Muscle layer of colon (tissue), 2 donors: Measurements from ENCODE around the gene LGALS3BP.
"Not testable (repeated sequence)": the region's sequence is repeated elsewhere in the genome, so short reads cannot be mapped to it uniquely, and the experiment has no call there.

Experiments used
- H3K27ac ChIP-seq: one replicate; pipeline ENCODE4 v1.7.0; 2013; ENCODE audit warnings: low read depth, mild to moderate bottlenecking, low read length, moderate library complexity
- H3K27me3 ChIP-seq, 2 donors: one replicate each; pipeline ENCODE4 v1.7.0; 2013; ENCODE audit warnings: low read length in 2 of 2, mild to moderate bottlenecking in 2 of 2; ENCODE audit not compliant: insufficient read depth in 2 of 2, control insufficient read depth in 1 of 2
- H3K36me3 ChIP-seq: one replicate; pipeline ENCODE4 v1.7.0; 2013; ENCODE audit warnings: mild to moderate bottlenecking, low read length; ENCODE audit not compliant: insufficient read depth
- H3K4me1 ChIP-seq: one replicate; pipeline ENCODE4 v1.7.0; 2013; ENCODE audit warnings: mild to moderate bottlenecking, low read length; ENCODE audit not compliant: insufficient read depth
- H3K4me3 ChIP-seq, 2 donors: one replicate each; pipeline ENCODE4 v1.7.0; 2013; ENCODE audit warnings: low read length in 2 of 2, low read depth in 1 of 2, mild to moderate bottlenecking in 1 of 2, moderate library complexity in 1 of 2
- H3K9ac ChIP-seq: one replicate; pipeline ENCODE4 v1.7.0; 2013; ENCODE audit warnings: low read length
- H3K9me3 ChIP-seq: one replicate; pipeline ENCODE4 v1.7.0; 2013; ENCODE audit warnings: mild to moderate bottlenecking, low read length
- donor health status: abdominal sarcoma.
- donor health status: Adenocarcinoma of cecum.

Gene LGALS3BP

GRCh38 chr17:79021929-79022328, 42.2 kb upstream of the LGALS3BP start:
- not testable (repeated sequence) for H3K27ac ChIP-seq, H3K36me3 ChIP-seq, H3K27me3 ChIP-seq, H3K4me3 ChIP-seq, H3K9ac ChIP-seq, H3K9me3 ChIP-seq
- peaks cover 41% of the 10 kb centered on the region for H3K4me1 ChIP-seq

- no peak overlapping the region for H3K4me3 ChIP-seq
- no peak overlapping the region for H3K9ac ChIP-seq
- no peaks in the 10 kb centered on the region for H3K9me3 ChIP-seq
- peaks cover 32% of the 10 kb centered on the region for H3K4me1 ChIP-seq
- H3K27me3 ChIP-seq, result peaks cover 0 to 5% of the 10 kb centered on the region in 2 donors
- H3K36me3 ChIP-seq, result no peaks in the 10 kb centered on the region
- no peak overlapping the region for H3K27ac ChIP-seq
These were observed 41.0 kb upstream of the LGALS3BP start for GRCh38 chr17:79020631-79021301.

DNA sequence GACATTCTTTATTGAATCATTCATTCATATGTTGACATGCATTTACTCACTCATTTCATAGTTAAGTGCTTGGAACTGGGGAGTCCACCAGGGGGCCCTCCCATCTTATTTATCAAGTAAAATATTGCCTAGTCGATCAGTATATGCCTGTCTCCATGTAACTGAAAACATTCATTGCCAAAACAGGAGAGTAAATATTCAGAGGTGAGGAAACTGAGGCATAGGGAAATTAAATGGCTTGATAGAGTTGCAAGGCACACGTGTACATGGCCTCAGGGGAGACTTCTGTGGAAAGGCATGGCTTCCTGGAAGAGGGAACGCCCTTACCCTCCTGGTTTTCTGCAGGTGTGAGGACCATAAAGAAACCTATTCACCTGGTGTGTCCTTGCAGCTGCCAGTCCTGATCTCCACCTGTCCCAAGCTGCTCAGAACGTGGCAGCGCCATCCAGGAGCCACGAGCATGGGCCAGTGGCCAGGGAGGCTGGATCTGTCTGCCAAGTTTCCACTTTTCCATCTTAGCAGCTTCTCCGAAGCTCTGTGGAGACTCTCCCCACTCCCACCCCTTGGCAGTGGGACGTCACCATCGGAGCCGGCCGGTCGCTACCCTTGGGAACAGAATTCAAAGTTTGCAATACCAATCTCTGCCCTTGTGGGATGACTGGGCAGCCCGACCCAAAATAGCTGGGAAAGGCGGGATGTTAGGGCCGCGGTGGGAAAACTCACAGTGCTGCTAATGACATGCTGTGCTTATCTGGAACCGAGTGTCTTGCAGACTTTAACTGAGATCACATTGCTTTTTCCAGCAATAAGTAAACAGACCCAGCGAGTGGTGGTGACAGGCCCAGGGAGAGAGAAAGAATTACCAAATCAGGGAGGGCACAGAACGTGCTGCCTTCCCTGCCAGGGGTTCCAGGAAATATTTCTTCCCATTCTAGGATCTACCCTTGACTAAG, 40.2 kb upstream of the LGALS3BP start:
- Histone ChIP-seq H3K9ac (no peak overlapping the region), H3K4me3 (peak overlapping the region in 1 of 2 donors; percentile 39), H3K4me1 (peaks cover 25% of the 10 kb centered on the region), H3K27me3 (peaks cover 0 to 2% of the 10 kb centered on the region in 2 donors), H3K9me3 (no peaks in the 10 kb centered on the region), H3K36me3 (no peaks in the 10 kb centered on the region), H3K27ac (no peak overlapping the region)

DNA sequence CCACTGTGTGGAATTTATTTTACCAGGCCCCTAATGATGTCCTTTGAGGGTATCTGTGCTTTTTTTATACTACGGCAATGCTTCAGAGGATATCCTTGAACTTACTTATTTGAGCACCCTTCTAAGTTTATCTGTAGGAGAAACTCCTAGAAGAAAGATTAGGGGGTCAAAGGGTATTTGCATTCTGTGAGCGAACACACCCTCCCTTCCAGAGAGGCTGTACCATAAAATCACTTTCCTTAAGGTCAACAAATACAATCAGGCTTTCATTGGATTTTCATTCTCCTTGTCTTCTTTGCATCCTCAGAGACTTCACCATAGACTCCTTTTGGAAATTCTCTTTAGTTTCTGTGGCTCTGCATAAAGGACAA, 39.5 kb upstream of the LGALS3BP start:
- Histone ChIP-seq H3K27me3 (no peaks in the 10 kb centered on the region), H3K36me3 (no peaks in the 10 kb centered on the region), H3K4me1 (peaks cover 21% of the 10 kb centered on the region), H3K27ac (no peak overlapping the region), H3K4me3 (no peak overlapping the region), H3K9ac (no peak overlapping the region), H3K9me3 (no peaks in the 10 kb centered on the region)

DNA sequence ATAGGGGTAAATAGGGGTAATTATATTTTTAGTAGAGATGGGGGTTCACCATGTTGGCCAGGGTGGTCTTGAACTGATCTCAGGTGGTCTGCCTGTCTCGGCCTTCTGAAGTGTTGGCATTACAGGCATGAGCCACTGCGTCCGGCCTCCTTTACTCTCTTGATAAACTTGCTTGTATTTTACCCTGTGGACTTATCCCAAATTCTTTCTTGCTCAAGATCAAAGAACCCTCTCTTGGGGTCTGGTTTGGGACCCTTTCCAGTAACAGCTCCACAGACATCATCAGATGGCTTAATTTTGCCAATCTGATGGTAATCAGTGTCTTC, 38.6 kb upstream of the LGALS3BP start:
- no peaks in the 10 kb centered on the region for H3K9me3 ChIP-seq
- H3K9ac ChIP-seq, result no peak overlapping the region
- no peaks in the 10 kb centered on the region for H3K36me3 ChIP-seq
- no peak overlapping the region for H3K4me3 ChIP-seq
- peaks cover 16% of the 10 kb centered on the region for H3K4me1 ChIP-seq
- no peak overlapping the region for H3K27ac ChIP-seq
- no peaks in the 10 kb centered on the region for H3K27me3 ChIP-seq

DNA sequence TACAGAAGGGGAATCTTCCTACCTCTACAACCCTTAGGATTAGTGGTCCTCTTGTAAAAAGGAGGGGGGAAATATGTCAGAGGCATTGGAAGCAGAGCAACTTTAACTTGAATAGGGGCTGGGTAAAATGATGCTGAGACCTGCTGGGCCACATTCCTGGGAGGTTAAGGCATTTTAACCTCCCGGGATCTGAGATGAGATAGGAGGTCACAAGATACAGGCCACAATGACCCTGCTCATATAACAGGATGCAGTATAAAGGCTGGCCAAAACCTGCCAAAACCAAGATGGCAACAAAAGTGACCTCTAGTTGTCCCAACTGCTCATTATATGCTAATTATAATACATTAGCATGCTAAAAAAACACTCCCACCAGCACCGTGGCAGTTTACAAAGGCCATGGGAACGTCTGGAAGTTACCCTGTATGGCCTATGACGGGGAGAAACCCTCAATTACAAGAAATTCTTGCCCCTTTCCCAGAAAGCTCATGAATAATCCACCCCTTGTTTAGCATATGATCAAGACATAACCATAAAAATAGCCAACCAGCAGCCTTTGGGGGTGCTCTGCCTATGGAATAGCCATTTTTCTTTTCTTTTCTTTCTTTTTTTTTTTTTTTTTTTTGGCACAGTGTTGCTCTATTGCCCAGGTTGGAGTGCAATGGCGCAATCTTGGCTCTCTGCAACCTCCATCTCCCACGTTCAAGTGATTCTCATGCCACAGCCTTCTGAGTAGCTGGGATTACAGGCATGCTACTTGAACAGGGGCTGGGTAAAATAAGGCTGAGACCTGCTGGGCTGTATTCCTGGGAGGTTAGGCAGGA, 38.0 kb upstream of the LGALS3BP start:
- no peaks in the 10 kb centered on the region for H3K9me3 ChIP-seq
- no peak overlapping the region for H3K9ac ChIP-seq
- peaks cover 16% of the 10 kb centered on the region for H3K4me1 ChIP-seq
- H3K36me3 ChIP-seq, result no peaks in the 10 kb centered on the region
- no peak overlapping the region for H3K27ac ChIP-seq
- H3K27me3 ChIP-seq, result no peaks in the 10 kb centered on the region
- no peak overlapping the region for H3K4me3 ChIP-seq

- Histone ChIP-seq H3K9ac (no peak overlapping the region), H3K4me1 (peaks cover 4% of the 10 kb centered on the region), H3K36me3 (no peaks in the 10 kb centered on the region), H3K27me3 (no peaks in the 10 kb centered on the region), H3K4me3 (no peak overlapping the region), H3K27ac (no peak overlapping the region), H3K9me3 (no peaks in the 10 kb centered on the region)
These were observed 34.5 kb upstream of the LGALS3BP start for GRCh38 chr17:79014158-79014758.

DNA sequence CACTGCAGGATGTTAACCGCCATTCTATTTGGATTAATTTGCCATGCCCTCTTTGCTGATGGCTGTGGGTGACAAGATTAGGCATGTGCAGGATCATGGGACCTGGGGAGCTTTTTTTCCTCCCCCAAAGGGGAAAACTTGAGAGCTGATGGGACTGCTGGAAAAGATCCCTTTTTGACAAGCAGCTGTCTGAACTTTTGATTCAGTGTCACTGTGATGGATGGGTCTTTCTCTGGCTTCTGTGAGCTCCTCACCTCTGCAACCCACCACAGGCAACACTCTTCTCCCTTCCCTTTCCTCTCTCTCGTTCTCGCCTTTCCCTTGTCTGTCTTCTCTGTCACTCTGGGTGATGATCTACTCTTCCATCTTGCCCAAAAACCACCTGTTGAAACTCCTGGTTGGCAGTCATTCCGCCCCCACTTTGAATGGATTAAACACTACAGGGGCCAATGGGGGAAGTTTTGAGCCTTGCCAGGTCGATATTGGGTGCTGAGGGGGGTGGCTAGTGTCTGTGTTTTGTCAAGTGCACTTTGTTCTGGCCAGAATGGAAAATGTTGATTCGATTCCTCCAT, 32.9 kb upstream of the LGALS3BP start:
- Histone ChIP-seq H3K4me1 (peaks cover 16% of the 10 kb centered on the region), H3K9me3 (no peaks in the 10 kb centered on the region), H3K27me3 (no peaks in the 10 kb centered on the region), H3K9ac (no peak overlapping the region), H3K27ac (no peak overlapping the region), H3K4me3 (no peak overlapping the region), H3K36me3 (no peaks in the 10 kb centered on the region)

GRCh38 chr17:79011451-79012147, 31.9 kb upstream of the LGALS3BP start:
- Histone ChIP-seq H3K27me3 (no peaks in the 10 kb centered on the region), H3K9me3 (no peaks in the 10 kb centered on the region), H3K36me3 (no peaks in the 10 kb centered on the region), H3K4me3 (no peak overlapping the region), H3K9ac (no peak overlapping the region), H3K4me1 (peaks cover 23% of the 10 kb centered on the region), H3K27ac (no peak overlapping the region)

- Histone ChIP-seq H3K27me3 (no peaks in the 10 kb centered on the region), H3K9me3 (no peaks in the 10 kb centered on the region), H3K27ac (no peak overlapping the region), H3K4me1 (peaks cover 28% of the 10 kb centered on the region), H3K36me3 (no peaks in the 10 kb centered on the region), H3K4me3 (peak overlapping the region; percentile 33 to 80), H3K9ac (peak overlapping the region; percentile 28)
These were observed 30.6 kb upstream of the LGALS3BP start for GRCh38 chr17:79010304-79010646.
